Adrenal gland (tissue), 12 donors: ENCODE data around the gene AFDN. TPM values are rescaled to one million over a fixed set of nuclear protein-coding genes. Genes with fewer than 3 reads are reported as not detected.

Experiments
- DNase-seq, 7 donors: peaks; one replicate each; pipeline ENCODE4 v3.0.0-alpha.2; 2019 to 2020
- H3K27ac ChIP-seq, 5 donors: fragments of 200-600 bp; sonication (generic) in 4 of 5; 1 replicate in 3 of 5; 2 replicates in 2 of 5; pipeline versions ENCODE4 v1.5.1 to v1.8.0; 2016 to 2020; ENCODE audit warnings: mild to moderate bottlenecking in 1 of 5
- H3K27me3 ChIP-seq: fragments of 200-600 bp; 2 replicates; pipeline ENCODE4 v1.8.0; 2021
- H3K36me3 ChIP-seq, 2 donors: fragments of 200-600 bp; replicated peaks in 1 of 2; 1 replicate in 1 of 2; 2 replicates in 1 of 2; pipeline versions ENCODE4 v1.5.1 to v1.8.0; 2018 to 2022
- H3K4me1 ChIP-seq, 2 donors: fragments of 200-600 bp; replicated peaks in 1 of 2; 1 replicate in 1 of 2; 2 replicates in 1 of 2; pipeline versions ENCODE4 v1.5.1 to v1.8.0; 2018 to 2021
- H3K4me3 ChIP-seq, 4 donors: fragments of 200-600 bp; sonication (generic) in 3 of 4; one replicate each; pipeline ENCODE4 v1.5.1; 2016 to 2018
- H3K9me3 ChIP-seq, 3 donors: fragments of 200-600 bp; sonication (generic) in 1 of 3; replicated peaks in 1 of 3; 1 replicate in 2 of 3; 2 replicates in 1 of 3; pipeline versions ENCODE4 v1.5.1 to v1.8.0; 2016 to 2021
- CTCF ChIP-seq, 6 experiments: fragments of 450-650 bp in 4 of 6; fragments of 200-600 bp in 2 of 6; sonication (generic) in 1 of 6; IDR thresholded peaks; 1 replicate in 5 of 6; 2 replicates in 1 of 6; pipeline versions ENCODE4 v1.5.1 to v1.8.0; 2016 to 2021; ENCODE audit warnings: antibody characterized with exemption in 6 of 6, mild to moderate bottlenecking in 2 of 6, moderate library complexity in 1 of 6
- POLR2A ChIP-seq, 2 donors: fragments of 450-650 bp; IDR thresholded peaks; one replicate each; pipeline ENCODE4 v1.6.1; 2017; ENCODE audit warnings: antibody characterized with exemption in 2 of 2, mild to moderate bottlenecking in 2 of 2, moderate library complexity in 1 of 2
- WGBS, 4 donors: extraction: QIAGEN DNeasy Blood & Tissue Kit in 2 of 4; methylation state at CpG; one replicate each; pipeline versions ENCODE4 v1.1.5 to v1.1.7; 2013 to 2017; 5-methylcytosine and 5-hydroxymethylcytosine counted together
- intact Hi-C, 2 donors: fragments of 100-400 bp; cut with DNase I; formaldehyde crosslinking; loops; one replicate each; pipeline versions ENCODE4 v1.14.1 to v1.15.0; 2022 to 2023
- polyA plus RNA-seq, 3 donors: library from polyadenylated mRNA; stranded (reverse); fragments of 200-250 nt in 2 of 3; fragments of 350-450 nt in 1 of 3; fragmentation: Illumina TruSeq in 1 of 3; extraction: RNeasy Lipid Tissue Mini Kit (QIAGEN cat#74804) in 1 of 3; gene quantifications; one replicate each; pipeline ENCODE4 v1.2.3, GENCODE V29; 2013 to 2014
- total RNA-seq, 9 donors: library from RNA; depleted of rRNA in 4 of 9; stranded (reverse); fragments of >200 nt in 4 of 9; fragments of 120-200 nt in 1 of 9; fragmentation: NEBNext Ultra II Directional in 1 of 9; extraction: Animal tissue kit (Norgen Biotek cat#: 25700) in 1 of 9; gene quantifications; one replicate each; pipeline versions ENCODE4 v1.1.0 to v1.2.4, GENCODE V29; 2013 to 2023
- donor health status: healthy with polysubstance abuse.
- donor health status: Bipolar disorder and iron deficiency.
- donor health status: DM: yes; HTN: yes; CAD: no.
- donor health status: DM: no; HTN: no; CAD: no.
- donor health status: DM: no; HTN: no; CAD: no.
- donor health status: DM: yes; HTN: yes; CAD: no.

AFDN gene
- total and polyA plus RNA-seq, 12 donors = 15.2 to 47.1 (median 39.3) TPM

- H3K4me3 ChIP-seq = no peak overlapping the region
- TF ChIP-seq POLR2A (IDR thresholded peaks at IDR 0.05) (no peak), CTCF (IDR thresholded peaks at IDR 0.05) (no peak)
- intact Hi-C loops = no loop called here
- no peak overlapping the region for H3K27ac ChIP-seq
- H3K27me3 ChIP-seq = no peaks in the 10 kb centered on the region
- no peaks in the 10 kb centered on the region for H3K4me1 ChIP-seq
- no peak for DNase-seq
- H3K9me3 ChIP-seq = no peaks in the 10 kb centered on the region
- H3K36me3 ChIP-seq = no peaks in the 10 kb centered on the region
- WGBS, 4 donors = 94 to 99% (median 96%) methylated on average over 6 of the region's 6 CpGs
Measured at GRCh38 chr6:167838207-167838748, 11.6 kb downstream of the AFDN start.

GRCh38 chr6:167839343-167839742 is 12.6 kb downstream of the AFDN start:
- Histone ChIP-seq H3K9me3 (no peaks in the 10 kb centered on the region), H3K36me3 (no peaks in the 10 kb centered on the region), H3K27ac (no peak overlapping the region), H3K27me3 (no peaks in the 10 kb centered on the region), H3K4me3 (no peak overlapping the region), H3K4me1 (no peaks in the 10 kb centered on the region)
- no peak for DNase-seq
- intact Hi-C loops = no loop called here
- WGBS, 4 donors = 82 to 96% (median 90%) methylated on average over 3 of the region's 3 CpGs
- TF ChIP-seq CTCF (IDR thresholded peaks at IDR 0.05) (no peak), POLR2A (IDR thresholded peaks at IDR 0.05) (no peak)

DNA sequence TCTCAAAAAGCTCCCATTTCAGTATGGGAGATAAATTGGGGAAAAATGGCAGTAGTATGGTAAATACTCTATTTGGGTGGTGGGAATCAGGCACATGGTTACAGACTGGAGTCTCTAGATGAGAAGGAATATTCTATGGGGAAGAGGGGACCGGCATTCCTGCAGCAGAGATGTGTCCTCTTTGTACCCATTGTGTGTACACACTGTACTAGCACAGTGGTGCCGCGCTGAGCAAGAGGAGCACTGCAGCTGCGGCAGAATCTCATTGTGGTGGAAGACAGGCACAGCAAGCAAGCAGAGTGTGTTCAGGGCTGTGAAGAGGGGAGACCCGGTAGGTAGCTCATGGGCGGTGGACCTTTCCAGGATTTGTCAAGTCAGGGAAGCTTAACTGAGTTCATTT is 13.0 kb downstream of the AFDN start:
- TF ChIP-seq POLR2A (IDR thresholded peaks at IDR 0.05) = no peak
- TF ChIP-seq CTCF (IDR thresholded peaks at IDR 0.05) = no peak
- Histone ChIP-seq H3K9me3 (no peaks in the 10 kb centered on the region), H3K4me1 (no peaks in the 10 kb centered on the region), H3K27ac (no peak overlapping the region), H3K27me3 (no peaks in the 10 kb centered on the region), H3K4me3 (no peak overlapping the region), H3K36me3 (no peaks in the 10 kb centered on the region)
- intact Hi-C loops = no loop called here
- DNase-seq = no peak
- 78 to 82% (median 81%) methylated on average over 5 to 6 of the region's 6 CpGs for WGBS, 4 donors

GRCh38 chr6:167840160-167840525 is 13.4 kb downstream of the AFDN start:
- no peaks in the 10 kb centered on the region for H3K9me3 ChIP-seq
- intact Hi-C loops = no loop called here
- DNase-seq = no peak
- no peaks in the 10 kb centered on the region for H3K36me3 ChIP-seq
- 89 to 92% (median 91%) methylated on average over 4 of the region's 4 CpGs for WGBS, 4 donors
- TF ChIP-seq CTCF (IDR thresholded peaks at IDR 0.05) (no peak), POLR2A (IDR thresholded peaks at IDR 0.05) (no peak)
- no peaks in the 10 kb centered on the region for H3K27me3 ChIP-seq
- no peak overlapping the region for H3K27ac ChIP-seq
- no peaks in the 10 kb centered on the region for H3K4me1 ChIP-seq
- no peak overlapping the region for H3K4me3 ChIP-seq
